COLO668 (cell line): Measurements from ENCODE around the gene CBFB.

Experiments used
- DNase-seq: peaks from one replicate; lab custom pipeline; 2025; ENCODE audit not compliant: unreplicated experiment; lab: John Stamatoyannopoulos, UW

CBFB gene

GRCh38 chr16:67016681-67017420, 12.1 kb upstream of the CBFB start:
- no peak for DNase-seq

GRCh38 chr16:67017421-67017750, 11.6 kb upstream of the CBFB start:
- DNase-seq: no peak

GRCh38 chr16:67017810-67018488, 11.0 kb upstream of the CBFB start:
- DNase-seq: peak; percentile 86

GRCh38 chr16:67019171-67019570, 9.8 kb upstream of the CBFB start:
- DNase-seq: no peak

- DNase-seq: no peak
Observed at GRCh38 chr16:67021321-67021720, 7.6 kb upstream of the CBFB start.

- no peak for DNase-seq
Observed at GRCh38 chr16:67022531-67023214, 6.3 kb upstream of the CBFB start.

GRCh38 chr16:67023689-67024088, 5.3 kb upstream of the CBFB start:
- no peak for DNase-seq

- no peak for DNase-seq
Observed at GRCh38 chr16:67024384-67025209, 4.4 kb upstream of the CBFB start.

GRCh38 chr16:67025210-67025550, 3.8 kb upstream of the CBFB start:
- no peak for DNase-seq

- no peak for DNase-seq
Observed at GRCh38 chr16:67026570-67026969, 2.4 kb upstream of the CBFB start.

GRCh38 chr16:67027046-67027445, 1.9 kb upstream of the CBFB start:
- no peak for DNase-seq

GRCh38 chr16:67028167-67028695, 718 bp upstream of the CBFB start:
- no peak for DNase-seq

GRCh38 chr16:67029254-67030096, 526 bp downstream of the CBFB start:
- DNase-seq: peak; percentile 74

- DNase-seq: no peak
Observed at GRCh38 chr16:67030221-67030962, 1.4 kb downstream of the CBFB start.

- no peak for DNase-seq
Observed at GRCh38 chr16:67034487-67034886, 5.5 kb downstream of the CBFB start.

- no peak for DNase-seq
Observed at GRCh38 chr16:67035364-67035763, 6.4 kb downstream of the CBFB start.

- DNase-seq: peak; percentile 36
Observed at GRCh38 chr16:67036323-67036741, 7.4 kb downstream of the CBFB start.

- no peak for DNase-seq
Observed at GRCh38 chr16:67039260-67040020, 10.5 kb downstream of the CBFB start.

- no peak for DNase-seq
Observed at GRCh38 chr16:67040166-67040565, 11.2 kb downstream of the CBFB start.
